HG02981 (cell line): Measurements from ENCODE around the gene FRRS1L.

ENCODE experiments used
- ATAC-seq: cut with Tn5 transposase; IDR thresholded peaks from one replicate; pipeline ENCODE4 v1.9.1; 2021; ENCODE audit warnings: mild to moderate bottlenecking, moderate library complexity; ENCODE audit not compliant: unreplicated experiment

FRRS1L gene

GRCh38 chr9:109176963-109177362 is 9.9 kb upstream of the FRRS1L start:
- no peak for ATAC-seq

GRCh38 chr9:109176386-109176785 is 9.3 kb upstream of the FRRS1L start:
- ATAC-seq: no peak

DNA sequence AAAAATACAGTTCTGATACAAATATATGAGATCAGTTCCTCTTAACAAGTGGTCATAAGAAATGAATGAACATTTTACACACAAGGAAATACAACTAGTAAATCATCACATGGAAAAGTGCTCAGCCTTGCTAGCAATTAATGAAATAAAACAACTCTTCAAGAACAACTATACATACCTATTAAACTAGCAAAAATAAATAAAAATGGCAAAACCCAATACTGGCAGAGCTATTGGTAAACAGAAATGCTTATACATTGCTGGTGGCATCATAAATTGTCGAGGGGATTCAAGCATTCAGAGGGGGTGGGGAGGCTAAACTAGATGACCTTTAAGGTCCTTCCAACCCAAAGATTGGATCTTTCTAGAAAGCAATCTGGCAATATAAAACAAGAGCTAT is 5.9 kb upstream of the FRRS1L start:
- no peak for ATAC-seq

GRCh38 chr9:109171926-109172325 is 4.9 kb upstream of the FRRS1L start:
- no peak for ATAC-seq

DNA sequence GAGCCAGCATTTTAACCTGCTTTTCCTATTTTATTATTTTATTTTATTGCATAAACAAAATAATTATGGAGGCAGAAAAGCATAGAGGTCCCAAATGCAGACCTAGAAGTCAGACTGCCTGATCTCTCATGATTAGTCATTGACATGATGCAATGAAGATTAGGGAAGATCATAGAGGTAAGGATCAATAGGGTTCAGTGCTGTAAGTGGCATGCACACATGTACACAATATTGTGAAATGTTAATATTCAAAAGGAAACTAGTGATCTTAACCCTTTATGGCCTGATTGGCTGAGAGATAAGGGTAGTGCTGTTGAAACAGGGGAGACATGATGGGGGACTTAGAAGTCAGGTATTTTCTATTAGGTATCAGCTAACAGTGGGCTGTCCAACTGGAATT is 1.1 kb upstream of the FRRS1L start:
- ATAC-seq: no peak

DNA sequence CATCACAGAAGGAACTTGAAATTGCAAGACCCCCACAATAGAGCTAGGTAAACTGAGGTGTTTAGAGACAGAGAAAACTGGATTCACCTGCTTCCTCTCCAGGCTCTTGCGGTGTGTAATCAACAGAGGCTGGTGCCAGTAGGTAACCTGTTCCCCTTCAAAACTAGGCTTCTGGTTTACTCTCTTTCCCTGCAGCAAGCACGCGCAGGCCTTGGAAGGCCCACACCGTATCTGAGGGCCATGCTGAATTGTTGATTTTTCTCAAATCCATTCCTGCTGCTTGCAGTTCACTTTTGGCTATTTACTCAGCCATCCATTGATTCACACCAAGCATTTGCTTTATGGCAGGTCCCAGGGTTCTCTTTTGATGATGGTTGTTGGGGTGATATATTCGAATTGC is 667 bp upstream of the FRRS1L start:
- no peak for ATAC-seq

DNA sequence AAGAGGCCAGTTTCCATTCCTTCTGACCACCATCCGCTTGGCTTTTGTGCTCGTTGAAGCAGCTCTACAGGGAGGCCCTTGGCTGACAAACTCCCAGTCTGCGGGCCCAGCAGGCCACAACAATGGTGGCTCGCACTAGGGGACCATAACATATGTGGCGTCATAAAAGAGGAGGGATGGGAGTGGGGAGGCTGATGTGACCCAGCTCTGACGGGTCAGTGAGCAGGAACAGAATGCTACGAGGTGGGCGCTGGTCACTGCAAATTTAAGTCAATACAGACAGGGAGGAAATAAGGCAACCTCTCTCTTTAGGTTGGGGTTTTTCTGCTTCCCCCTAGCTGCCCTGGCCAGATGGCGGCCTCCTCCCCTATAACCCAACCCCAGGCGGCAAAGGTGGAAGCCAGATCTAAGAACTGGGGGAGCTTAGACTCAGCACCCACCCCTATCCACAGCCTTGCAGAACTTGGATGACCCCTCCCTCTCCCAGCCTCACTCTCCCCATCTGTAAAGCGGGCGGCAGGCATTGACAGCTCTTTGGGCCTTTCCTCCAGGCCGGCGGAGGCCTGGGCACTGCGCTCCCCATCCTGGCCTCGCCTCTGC is 778 bp downstream of the FRRS1L start:
- no peak for ATAC-seq

DNA sequence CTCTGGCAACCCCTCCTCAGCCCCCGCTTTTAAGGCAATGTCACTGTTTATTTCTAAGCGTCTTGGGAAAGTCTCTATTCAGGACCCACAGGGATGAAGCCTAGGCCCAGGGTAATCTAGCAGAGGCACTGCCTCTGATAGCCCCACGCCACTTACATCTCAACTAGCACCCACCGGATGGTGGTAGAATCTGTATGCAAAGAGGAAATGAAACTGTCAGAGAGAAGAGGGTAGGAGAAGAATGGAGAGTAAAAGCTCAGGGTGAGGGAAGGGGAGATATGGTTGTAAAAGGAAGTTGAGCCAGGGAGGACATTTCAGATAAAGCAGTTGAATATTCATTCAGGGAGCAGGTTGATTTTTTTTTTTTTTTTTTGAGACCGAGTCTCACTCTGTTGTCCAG is 3.0 kb downstream of the FRRS1L start:
- ATAC-seq: peak; percentile 67

- ATAC-seq: no peak
Observed at GRCh38 chr9:109163194-109163593, 3.9 kb downstream of the FRRS1L start.

- no peak for ATAC-seq
Observed at GRCh38 chr9:109162677-109163076, 4.4 kb downstream of the FRRS1L start.

GRCh38 chr9:109161471-109161870 is 5.6 kb downstream of the FRRS1L start:
- no peak for ATAC-seq

- no peak for ATAC-seq
Observed at GRCh38 chr9:109159583-109159982, 7.5 kb downstream of the FRRS1L start.

DNA sequence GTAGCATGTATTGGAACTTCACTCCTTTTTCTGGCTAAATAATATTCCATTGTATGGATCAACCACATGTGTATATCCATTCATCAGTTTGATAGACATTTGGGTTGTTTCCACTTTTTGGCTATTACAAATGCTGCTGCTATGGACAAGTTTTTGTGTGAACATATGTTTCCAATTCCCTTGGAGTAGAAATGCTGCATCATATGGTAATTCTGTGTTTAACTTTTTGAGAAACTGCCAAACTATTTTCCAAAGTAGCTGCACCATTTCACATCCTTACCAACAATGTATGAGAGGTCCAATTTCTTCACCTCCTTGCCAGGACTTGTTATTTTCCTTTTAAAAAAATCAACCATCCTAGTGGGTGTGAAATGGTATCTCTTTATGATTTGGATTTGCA is 8.4 kb downstream of the FRRS1L start:
- no peak for ATAC-seq

- no peak for ATAC-seq
Observed at GRCh38 chr9:109156708-109157107, 10.3 kb downstream of the FRRS1L start.

GRCh38 chr9:109150925-109151545 is 16.0 kb downstream of the FRRS1L start:
- no peak for ATAC-seq

GRCh38 chr9:109149722-109150121 is 17.3 kb downstream of the FRRS1L start:
- no peak for ATAC-seq

DNA sequence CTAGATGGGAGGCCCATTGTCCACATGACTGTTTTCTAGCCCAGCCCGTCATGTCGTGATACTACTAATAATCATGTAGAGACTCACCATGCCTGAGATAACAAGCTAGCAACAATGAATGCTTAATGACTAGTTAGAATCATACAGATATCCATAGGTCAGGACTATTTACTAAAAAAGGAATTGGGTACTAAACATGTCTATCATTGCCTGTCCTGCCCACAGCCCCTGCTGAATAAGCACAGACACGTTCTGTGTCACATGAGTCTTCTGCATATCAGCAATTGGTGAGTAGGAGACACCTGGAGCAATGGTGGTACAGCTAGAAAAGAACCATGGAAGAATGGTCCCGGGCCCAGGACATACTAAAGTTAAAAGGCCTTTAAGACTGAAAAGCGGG is 18.0 kb downstream of the FRRS1L start:
- no peak for ATAC-seq

GRCh38 chr9:109145051-109145450 is 22.0 kb downstream of the FRRS1L start:
- no peak for ATAC-seq

DNA sequence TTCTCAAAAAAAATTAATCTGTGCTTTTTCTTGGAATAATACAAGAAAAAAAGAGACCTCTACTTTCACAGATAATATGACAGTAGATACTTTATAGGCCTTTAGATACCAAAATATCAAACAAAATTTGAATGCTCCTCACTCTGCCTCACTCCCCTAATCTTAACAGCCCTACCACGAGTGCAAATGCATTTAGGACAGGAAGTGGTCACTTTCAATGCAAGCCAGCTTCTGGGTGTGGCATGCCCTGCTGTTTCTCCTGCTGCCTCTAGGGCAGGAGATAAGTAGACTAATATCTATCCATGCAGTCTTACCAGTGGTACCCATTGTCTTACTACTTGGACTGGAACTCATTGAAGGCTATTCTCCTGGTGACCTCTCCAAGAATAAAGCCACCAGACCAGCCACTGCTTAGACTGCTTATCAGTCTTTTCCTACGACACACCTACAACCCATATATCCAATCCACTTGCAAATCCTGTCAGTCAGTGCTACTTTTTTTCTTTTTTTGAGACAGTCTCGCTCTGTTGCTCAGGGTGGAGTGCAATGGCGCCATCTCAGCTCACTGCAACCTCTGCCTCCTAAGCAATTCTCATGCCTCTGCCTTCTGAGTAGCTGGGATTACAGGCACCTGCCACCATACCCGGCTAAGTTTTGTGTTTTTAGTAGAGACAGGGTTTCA is 23.0 kb downstream of the FRRS1L start:
- peak; percentile 99 for ATAC-seq

DNA sequence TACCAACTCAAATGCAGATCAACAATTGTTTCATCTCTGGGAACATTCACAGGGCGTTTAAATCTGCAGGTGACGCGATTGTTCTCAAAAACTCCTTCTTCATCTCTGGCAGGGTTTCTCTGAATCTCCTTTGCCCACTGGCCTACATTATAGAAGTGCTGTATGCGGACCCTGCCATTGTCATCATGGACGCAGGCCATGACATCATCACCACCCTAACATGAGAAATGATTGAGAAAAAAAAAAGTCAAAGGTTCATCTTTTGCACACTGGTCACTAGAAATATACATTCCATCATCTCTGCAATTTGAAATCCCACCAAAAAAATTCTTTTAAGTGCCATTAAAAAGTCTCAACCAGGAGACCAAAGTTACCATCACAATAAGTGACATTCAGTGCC is 25.7 kb downstream of the FRRS1L start:
- no peak for ATAC-seq

DNA sequence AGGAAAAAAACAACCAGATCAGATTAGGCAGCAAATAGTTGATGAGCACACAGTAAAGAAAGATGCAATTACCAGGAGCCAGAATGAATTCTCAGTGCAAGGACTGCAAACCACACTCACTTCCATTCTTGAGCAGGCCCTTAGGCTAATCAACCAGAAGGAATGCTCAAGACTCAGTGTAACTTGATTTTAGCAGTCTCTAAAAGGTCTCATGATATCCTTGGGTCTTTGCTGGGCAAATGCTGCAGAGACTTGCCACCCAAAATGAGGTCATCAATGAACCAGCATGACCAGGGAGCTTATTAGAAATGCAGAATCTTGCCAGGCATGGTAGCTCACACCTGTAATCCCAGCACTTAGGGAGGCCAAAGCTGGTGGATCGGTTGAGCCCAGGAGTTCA is 27.2 kb downstream of the FRRS1L start:
- ATAC-seq: no peak

DNA sequence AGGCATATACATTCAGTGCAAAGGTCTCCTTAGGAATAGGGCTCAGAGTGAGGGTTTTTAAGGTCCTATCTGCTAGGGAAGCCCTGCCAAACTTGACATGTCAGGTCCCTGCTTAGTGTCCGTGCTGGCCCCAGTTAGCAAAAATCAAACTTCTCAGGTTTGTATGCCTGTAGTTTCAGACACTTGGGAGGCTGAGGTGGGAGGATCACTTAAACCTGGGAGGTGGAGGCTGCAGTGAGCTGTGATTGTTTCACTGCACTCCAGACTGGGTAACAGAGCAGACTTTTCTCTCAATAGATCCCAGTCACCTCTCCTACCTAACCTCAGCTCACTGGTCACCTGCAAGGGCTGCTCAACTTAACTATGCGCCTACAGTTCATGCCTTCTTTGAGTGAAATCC is 28.6 kb downstream of the FRRS1L start:
- no peak for ATAC-seq
